Measurements from ENCODE around the gene ATF7.
"Not testable (repeated sequence)": the region's sequence is repeated elsewhere in the genome, so short reads cannot be mapped to it uniquely, and the experiment has no call there.

Gene ATF7

DNA sequence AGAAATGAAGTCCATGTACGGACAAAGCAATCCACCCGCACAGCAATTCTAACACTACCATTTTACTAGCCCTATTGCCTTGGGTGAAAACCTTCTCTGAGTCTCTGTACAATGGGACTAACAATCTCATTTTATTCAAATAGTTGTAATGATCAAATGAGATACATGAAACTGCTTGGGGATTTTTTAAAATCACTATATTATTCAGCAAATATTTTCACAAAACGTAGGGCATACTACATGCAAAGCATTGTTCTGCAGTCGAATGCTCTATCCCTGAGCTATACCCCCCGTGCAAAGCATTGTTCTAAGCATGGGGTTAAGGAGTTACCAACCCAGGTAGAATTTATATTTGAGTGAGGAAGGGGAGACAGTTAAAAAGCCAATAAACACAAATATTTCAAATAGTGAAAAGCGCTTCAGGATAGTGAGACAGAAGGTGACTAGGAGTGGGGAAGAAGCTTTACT, 554 bp upstream of the ATF7 start:
- no peak for DNase-seq

DNA sequence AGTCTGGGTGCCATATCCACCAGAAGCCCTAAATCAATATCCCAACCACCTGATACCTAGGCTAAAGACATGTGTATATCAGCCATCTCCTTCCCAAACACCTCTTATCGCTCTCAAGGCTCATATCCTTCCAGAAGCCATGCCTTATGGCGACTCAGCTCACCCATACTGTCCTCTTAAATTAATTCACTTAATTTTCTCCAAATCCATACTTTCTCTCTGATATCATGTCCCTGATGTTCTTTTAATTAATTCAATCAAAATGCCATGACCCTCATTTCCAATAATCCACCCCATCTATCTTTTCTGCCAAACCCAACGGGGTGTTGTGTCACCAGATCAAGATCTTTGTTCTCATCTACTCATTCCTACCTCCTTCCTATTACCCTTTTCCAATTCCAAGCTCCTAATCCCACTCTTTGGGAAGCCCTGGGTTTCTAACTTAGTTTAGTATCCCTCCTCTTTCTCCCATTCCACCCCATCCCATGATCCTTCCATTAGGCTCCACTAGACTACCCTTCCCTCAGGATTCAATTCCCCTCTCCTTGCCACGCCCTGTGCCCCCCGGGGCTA, 723 bp downstream of the ATF7 start:
- DNase-seq: no peak

DNA sequence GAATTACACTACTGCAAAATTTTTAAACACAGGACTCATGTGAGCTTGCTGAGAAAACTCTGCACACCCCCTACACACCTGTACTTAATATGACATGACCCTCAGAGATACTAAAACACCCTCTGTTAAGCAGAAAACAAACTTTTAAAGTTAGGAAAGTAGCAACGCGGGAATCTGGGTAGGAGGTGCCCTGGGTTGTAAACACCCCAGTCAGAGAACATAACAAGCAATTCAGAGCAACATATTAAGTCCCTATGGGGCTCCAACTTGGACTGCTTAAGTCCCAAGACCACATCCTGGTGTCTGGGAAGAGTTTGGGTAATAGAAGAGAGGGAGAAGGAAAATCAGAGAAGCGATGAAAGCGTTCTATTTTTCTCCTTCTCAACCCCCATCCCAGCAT, 1.2 kb downstream of the ATF7 start:
- DNase-seq: no peak

DNA sequence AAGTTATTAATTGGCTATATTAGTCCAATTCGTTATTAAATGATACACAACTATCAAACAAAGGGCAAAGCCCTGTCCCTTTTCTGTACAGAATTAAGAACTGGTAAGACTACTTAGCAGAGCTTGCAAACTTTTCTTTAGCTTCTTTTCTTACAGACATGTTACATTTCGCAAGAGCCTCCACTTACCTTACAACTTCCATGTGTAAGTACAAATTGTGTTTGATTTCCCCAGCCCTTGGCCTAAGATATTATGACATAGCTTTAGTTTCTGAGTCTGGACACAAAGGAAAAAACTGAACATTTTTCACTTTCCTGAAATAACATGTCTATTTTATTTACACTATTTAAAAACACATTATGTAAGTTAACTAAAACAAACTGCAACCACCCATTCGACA, 1.7 kb downstream of the ATF7 start:
- DNase-seq: peak in 2 of 4 experiments; percentile 30

DNA sequence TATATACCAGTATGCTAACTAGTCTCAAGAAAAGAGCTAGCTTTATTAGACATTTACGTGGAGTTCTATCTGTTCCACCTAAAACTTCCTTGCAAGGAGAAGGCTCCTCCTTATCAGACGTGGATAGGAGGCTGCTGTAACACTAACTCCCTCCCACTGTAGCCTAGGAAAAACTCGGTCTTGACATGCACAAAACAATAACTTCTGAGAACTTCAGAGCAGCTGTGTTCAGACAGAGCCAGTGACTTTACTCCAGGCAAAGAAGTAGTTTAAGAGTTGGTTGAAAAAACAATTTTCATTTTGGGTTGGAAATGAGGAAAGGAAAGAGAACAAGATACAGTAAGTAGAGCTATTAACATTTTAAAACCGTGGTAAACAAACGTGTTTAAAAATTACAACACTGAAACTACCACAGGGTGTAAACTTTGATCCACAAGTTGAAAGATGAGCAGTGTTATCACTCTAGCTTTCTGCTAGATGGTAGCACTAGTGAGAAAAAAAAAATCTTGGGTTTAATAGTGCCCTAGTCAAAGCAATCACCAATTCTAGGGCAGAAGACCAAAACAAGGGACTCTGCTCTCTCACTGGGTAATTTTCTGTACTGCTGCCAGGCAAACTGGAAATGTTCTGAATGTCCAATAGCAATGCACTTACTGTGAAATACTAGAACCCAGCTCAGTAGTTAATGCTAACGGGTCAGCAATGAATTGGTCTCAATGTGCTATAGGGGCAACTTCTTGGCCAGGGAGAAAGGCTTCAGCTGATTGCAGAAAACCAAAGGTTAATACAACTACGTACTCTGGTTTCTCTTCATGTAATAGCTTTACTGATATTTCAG, 2.4 kb downstream of the ATF7 start:
- peak in 3 of 4 experiments; percentile 23 to 34 (median 29) for DNase-seq

DNA sequence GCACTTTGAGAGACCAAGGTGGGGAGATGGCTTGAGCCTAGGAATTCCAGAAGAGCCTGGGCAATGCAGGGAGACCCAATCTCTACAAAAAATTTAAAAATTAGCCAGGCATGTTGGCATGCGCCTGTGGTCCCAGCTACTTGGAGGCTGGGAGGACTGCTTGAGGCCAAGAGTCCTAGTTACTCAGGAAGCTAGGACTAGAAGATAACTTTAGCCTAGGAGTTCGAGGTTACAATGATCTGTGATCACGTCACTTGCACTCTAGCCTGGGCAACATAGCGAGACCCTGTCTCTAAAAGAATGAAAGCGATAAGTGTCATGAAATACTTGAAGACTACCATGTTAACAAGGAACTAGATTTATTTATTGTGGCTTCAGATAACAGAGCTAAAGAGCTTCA, 3.5 kb downstream of the ATF7 start:
- DNase-seq: no peak

DNA sequence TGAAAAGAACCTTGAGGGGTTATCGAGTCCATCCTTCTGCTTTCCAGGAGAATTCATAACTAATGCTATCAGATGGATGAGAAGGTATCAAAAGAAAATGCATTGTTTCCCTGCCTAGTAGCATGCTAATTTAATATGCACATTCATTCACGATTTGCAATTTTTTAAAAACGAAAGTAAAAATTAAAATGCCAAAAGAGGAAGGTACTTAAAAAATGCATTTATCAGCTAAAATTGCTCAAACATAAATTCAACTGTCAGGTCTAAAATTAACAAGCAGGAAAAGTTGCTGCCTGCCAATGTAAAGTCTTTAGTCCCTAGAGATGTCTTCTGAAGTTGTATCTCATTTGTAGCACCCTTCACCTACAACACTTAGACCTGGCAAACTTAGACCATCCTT, 7.9 kb downstream of the ATF7 start:
- peak in 3 of 4 experiments; percentile 8 to 61 (median 59) for DNase-seq

DNA sequence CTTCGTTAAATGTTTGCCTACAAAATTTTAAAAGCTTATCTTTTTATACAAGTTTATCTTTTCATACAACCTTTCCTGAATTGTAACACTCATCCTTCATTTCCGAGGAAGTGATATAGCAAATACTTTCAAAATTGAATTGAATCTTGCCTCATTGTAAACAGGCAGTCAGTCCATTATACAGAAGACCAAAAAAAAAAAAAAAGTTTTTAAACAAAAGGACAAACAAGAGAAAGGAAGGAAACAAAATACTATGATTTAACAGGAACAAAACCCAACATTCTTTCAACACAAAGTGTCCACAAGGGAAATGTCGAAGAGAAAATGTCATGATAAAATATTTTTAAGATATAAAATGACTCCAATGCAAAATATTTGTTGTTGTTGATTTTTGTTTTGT, 8.5 kb downstream of the ATF7 start:
- DNase-seq: peak in 2 of 4 experiments; percentile 19 to 28

DNA sequence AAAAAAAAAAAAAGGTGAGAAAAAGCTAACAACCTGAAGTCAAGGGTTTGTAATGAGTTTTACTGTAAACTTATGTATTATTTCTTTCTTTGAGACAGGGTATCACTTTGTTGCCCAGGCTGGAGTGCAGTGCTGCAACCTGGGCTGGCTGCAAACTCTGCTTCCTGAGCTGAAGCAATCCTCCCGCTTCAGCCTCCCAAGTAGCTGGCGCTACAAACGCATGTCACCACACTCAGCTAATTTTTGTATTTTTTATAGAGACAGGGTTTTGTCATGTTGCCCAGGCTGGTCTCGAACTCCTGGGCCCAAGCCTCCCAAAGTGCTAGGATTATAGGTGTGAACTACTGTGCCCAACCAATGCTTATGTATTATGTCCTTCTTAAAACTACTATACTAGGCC, 9.2 kb downstream of the ATF7 start:
- DNase-seq: peak in 2 of 4 experiments; percentile 16 to 18

DNA sequence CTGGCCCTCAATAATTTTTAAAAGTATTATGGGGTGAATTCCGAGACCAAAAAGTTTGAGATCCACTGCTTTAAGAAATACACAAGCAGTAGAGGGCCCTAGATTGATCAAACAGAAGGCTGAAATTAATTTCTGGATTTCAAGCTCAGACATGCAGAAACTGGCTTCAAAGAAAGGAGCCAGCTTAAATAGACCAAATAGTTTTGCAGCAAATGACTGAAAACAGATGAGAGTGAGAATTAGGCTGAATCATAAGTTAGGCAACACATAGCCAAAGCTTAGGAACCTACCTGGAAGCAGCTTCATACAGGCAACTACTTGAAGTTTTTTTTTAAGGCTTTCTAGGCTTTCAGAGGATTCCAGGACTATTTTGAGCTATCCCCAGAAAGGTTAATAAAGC, 12.4 kb downstream of the ATF7 start:
- no peak for DNase-seq

DNA sequence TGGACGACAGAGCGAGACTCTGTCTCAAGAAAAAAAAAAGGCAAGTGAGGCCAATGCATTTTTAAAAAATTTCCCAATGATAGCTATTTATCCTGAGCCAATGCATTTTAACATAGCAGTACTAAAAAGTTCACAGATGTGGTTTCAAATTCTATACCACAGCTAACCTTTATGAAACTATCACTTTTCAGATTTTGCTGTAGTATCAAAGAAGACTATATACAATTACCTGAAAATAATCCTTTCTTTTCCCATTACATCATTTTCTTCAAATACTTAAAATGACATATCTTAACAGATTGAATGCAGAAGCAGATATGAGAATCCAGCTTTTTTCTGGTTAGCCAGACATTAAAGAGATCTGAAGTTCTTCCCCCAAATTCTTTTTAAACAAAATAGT, 13.2 kb downstream of the ATF7 start:
- no peak for DNase-seq

DNA sequence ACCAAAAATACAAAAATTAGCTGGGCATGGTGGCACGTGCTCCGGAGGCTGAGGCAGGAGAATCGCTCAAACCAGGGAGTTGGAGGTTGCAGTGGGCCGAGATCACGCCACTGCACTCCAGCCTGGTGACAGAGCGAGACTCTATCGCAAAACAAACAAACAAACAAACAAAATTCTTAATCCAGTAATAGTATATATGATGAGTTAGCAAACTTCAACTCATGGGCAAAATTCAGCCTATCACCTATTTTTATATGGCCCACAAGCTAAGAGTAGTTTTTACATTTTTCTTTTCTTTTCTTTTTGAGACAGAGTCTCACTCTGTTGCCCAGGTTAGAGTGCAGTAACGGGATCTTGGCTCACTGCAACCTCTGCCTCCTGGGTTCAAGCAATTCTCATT, 14.9 kb downstream of the ATF7 start:
- DNase-seq: no peak

DNA sequence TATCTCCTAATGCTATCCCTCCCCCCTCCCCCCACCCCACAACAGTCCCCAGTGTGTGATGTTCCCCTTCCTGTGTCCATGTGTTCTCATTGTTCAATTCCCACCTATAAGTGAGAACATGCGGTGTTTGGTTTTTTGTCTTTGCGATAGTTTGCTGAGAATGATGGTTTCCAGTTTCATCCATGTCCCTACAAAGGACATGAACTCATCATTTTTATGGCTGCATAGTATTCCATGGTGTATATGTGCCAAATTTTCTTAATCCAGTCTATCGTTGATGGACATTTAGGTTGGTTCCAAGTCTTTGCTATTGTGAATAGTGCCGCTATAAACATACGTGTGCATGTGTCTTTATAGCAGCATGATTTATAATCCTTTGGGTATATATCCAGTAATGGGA, 19.5 kb downstream of the ATF7 start:
- DNase-seq: not testable (repeated sequence)

DNA sequence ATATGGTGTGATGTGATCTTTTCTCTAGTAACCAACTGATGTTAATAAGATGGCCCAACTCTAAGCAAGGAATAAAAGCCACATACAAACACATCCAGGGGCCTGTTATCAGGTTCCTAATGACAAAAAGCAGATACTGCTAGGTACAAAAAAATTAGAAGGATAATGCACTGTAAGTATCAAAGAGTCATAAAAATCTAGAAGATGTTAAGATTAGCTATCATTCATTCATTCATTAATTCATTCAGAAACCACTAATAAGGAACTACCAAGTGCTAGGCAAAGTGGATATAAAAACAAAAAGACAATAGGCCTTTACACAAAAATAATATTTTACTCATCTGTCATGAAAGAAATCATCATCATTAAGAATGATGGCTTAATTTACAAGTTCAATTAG, 21.6 kb downstream of the ATF7 start:
- DNase-seq: no peak

DNA sequence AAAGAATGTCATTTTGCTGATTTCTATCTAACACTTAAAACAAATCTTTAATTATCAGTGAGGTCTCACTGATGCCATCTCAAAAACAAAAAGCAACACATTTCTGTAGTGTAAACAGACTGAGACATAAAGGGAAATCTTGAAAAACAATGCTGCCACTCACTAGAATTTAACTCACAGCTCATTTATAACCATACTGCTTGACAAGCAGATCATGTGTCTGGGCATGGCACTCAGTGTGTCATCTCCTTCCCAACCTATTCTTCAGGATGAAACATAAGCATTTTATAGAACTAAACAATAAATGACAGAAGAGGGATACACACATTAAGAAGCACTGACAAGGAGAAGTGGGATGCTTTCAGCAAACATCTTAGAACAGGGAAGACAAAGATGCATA, 22.4 kb downstream of the ATF7 start:
- DNase-seq: no peak

DNA sequence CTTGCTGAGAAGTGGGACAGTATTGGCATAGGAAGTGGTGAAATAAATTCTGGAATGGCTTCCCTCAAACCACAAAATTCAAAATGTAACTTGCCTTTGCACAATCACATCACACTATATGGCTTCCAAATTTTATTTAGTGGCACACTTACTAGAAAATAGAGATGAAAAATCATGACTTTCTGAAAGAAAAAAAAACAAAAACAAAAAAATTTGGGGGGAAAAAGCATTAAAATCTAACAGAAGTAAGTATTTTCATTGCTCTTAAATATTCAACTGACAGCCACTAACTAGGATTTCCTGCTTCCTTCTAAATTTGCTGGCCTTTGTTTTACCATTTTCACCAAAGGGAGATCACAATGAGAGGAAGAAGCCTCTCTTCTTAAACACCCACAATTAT, 23.0 kb downstream of the ATF7 start:
- DNase-seq: no peak

DNA sequence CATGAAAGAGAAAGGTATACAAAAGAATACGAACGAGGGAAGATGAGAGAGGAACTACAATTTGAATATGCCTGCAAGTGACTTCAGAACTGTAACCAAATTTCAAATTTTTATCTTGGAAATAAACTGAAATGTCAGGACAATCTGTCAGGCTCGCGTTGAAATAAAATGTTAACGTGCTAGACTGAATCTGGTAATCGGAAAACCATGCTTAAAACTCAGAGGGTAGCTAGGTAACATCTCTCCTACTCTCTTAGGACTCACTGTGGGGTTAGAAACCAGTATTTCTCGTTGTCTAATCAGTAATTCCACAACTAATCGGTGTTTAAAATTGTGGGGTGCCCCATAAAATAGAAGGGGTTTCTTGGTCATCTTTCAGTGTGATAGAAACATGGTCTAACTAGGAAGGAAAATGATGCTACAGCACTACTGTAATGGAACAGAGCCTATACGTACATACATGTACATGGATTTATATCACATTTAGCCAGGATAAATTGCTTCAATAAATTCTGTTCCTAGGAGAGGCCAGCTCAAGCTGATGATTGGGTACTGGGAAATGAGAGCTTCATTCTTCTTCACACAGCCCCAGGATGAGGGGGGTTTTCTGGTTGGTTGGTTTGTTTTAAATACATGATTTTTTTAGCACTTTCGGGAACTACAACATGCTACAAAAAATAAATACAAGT, 23.9 kb downstream of the ATF7 start:
- DNase-seq: no peak

DNA sequence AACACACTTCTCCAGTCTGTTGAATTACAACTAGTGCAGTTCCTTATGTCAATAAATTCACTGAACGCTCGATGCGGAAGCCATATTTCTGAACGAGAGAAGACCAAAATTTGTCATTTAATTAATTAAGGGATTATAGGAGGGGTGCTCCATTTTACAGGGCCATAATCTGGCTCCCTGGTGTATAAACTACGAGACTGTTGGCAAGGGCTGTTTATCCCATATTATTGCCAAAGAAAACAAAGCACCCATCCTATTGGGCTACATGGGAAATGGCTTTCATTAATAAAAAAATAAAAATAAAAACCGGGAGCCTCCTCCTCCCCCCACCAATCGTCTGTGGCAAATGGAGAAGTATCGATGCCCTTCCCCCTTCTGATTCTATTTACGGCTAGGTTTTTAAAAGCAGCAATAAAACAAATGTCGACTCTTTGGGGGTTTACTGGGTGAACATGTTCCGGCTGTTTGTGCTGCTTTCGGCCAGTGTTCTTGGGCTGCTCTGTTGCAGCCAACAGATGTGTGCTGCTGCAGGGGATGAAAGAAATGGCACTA, 24.8 kb downstream of the ATF7 start:
- peak in 1 of 4 experiments; percentile 10 for DNase-seq

DNA sequence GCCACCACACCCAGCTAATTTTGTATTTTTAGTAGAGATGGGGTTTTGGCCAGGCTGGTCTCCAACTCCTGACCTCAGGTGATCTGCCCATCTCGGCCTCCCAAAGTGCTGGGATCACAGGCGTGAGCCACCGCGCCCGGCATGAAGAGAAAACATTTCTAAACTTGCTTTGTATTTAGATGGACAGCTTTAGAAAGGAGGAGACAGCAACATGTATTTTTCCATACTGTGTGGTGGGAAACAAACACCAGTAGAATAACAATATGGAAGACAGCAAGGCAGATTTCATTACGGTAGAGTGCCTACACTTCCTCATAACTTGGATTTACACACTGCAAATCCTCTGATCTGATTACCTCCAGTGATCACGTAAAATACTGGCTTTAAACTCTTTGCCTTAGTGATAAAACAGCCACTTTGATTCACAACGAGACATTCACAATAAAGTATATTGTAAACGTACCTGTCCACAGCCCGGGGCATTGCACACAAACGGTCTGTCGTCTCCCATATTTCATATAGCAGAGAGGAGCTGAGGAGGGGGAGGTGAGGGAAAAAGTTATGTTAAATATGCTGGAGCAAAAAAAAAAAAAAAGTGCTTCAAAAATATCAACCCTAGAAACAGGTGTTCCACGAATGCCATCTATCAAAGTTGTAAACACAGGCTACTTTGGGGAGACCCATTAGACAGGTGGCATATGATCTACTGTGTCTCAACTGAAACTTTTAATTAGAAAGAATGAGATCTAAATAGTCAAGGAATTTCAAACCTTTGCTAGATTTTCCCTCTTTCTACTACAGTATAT, 25.5 kb downstream of the ATF7 start:
- no peak for DNase-seq

DNA sequence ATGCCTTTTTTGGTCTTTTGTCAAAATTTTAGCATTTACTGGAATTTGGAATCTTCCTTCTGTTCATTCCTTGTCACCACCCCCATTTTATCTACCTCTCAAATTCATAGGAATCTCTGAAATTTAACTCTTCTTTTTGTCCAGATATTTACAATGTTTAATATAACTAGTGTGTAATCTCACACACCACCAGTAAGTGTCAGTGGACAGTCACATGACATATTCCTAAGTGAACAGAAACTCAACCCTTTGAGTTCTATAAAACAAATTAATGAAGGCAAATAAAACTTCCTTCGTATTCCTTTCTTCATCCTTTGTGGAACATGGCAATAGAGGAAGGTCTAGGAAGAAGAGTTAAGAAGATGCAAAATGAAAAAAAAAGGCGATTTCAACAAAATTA, 26.6 kb downstream of the ATF7 start:
- DNase-seq: no peak

DNA sequence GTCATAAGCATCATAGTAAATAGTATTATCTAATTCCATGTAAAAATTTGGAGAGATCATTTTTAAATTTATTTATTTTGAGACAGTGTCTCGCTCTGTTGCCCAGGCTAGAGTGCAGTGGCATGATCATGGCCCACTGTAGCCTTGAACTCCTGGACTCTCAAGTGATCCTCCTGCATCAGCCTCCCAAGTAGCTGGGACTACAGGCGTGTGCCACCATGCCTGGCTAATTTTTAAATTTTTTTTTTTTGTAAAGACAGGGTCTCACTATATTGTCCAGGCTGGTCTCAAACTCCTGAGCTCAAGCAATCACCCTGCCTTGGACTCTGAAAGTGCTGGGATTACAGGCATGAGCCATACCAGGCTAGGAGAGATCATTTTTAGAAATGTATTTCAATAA, 27.2 kb downstream of the ATF7 start:
- DNase-seq: not testable (repeated sequence)

DNA sequence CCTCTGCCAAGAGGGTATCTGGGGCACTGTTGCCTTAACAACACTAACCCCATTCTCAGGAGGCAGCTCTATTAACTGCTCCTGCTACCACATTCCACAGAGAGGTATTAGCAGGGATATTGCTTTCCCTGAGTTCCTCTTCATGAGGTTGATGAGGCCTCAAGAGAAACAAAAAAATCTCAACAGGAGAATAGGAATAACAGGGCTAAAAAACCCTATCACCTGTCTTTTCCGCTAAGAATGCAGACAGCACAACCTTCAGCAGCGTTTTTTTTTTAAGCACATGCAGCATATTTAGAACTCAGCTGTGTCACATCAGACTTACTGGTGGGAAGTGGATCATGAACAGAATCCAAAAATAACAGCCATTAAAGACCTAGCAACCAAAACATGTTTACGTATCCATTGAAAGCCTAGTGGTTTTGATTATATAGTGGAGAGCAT, 29.2 kb downstream of the ATF7 start:
- DNase-seq: no peak
